Endothelial cell of umbilical vein (primary cell): ENCODE results near the gene TRIM27.
"Not testable (repeated sequence)": the region's sequence is repeated elsewhere in the genome, so short reads cannot be mapped to it uniquely, and the experiment has no call there.

ENCODE experiments used
- CTCF ChIP-seq, 2 donors: IDR thresholded peaks; 1 replicate in 1 of 2; 2 replicates in 1 of 2; pipeline ENCODE4 v1.5.1; 2011; ENCODE audit warnings: low read length in 2 of 2, mild to moderate bottlenecking in 2 of 2, moderate library complexity in 2 of 2, control low read depth in 1 of 2, inconsistent platforms in 1 of 2, low read depth in 1 of 2; ENCODE audit not compliant: insufficient read depth in 1 of 2; ENCODE audit errors: extremely low read depth in 1 of 2
- EZH2 ChIP-seq: IDR thresholded peaks from 2 replicates; pipeline ENCODE4 v1.6.1; 2012; ENCODE audit warnings: borderline replicate concordance, low read depth, mild to moderate bottlenecking, moderate library complexity, low read length, inconsistent platforms; ENCODE audit not compliant: severe bottlenecking
- FOS ChIP-seq: IDR thresholded peaks from 2 replicates; pipeline ENCODE4 v1.6.1; 2011; ENCODE audit warnings: mild to moderate bottlenecking, low read length, moderate library complexity, borderline replicate concordance; ENCODE audit not compliant: insufficient read depth
- MAX ChIP-seq: IDR thresholded peaks from 2 replicates; pipeline ENCODE4 v1.6.1; 2011; ENCODE audit not compliant: insufficient read depth, insufficient read length
- MYC ChIP-seq: IDR thresholded peaks from one replicate; pipeline ENCODE4 v1.6.1; 2011; ENCODE audit warnings: mild to moderate bottlenecking, low read depth, low read length
- POLR2A ChIP-seq: IDR thresholded peaks from 2 replicates; pipeline ENCODE4 v1.6.1; 2012; ENCODE audit warnings: low read depth, mild to moderate bottlenecking, control low read depth, low read length
- POLR2AphosphoS5 ChIP-seq: IDR thresholded peaks from 2 replicates; pipeline ENCODE4 v1.6.1; 2012; ENCODE audit warnings: low read depth, mild to moderate bottlenecking, control low read depth, low read length, moderate library complexity; ENCODE audit not compliant: insufficient read depth

- not testable (repeated sequence) for TF ChIP-seq CTCF (IDR thresholded peaks at IDR 0.05; ENCODE audit: extremely low read depth in 1 of 2, insufficient read depth in 1 of 2, low read depth in 1 of 2, low read length in 2 of 2); FOS; EZH2; POLR2A; MAX; POLR2AphosphoS5; MYC
Measured at GRCh38 chr6:28949656-28950195, 25.9 kb upstream of the TRIM27 start.
